Measurements from ENCODE around the gene PILRA.

- TF ChIP-seq ZNF264 (CRISPR knock-in tag; IDR thresholded peaks at IDR 0.05) (no peak), PAX8 (CRISPR knock-in tag; IDR thresholded peaks at IDR 0.05; ENCODE audit: borderline replicate concordance) (no peak), CEBPG (CRISPR knock-in tag; IDR thresholded peaks at IDR 0.05) (no peak), POLR2G (IDR thresholded peaks at IDR 0.05; ENCODE audit: low read depth, low read length) (no peak), POLR2A (IDR thresholded peaks at IDR 0.05; ENCODE audit: insufficient read depth in 1 of 2, low read depth in 2 of 2, low read length in 2 of 2) (no peak), EZH2 (conservative IDR thresholded peaks at IDR 0.05; ENCODE audit: low read depth, low read length) (no peak), SMAD3 (CRISPR knock-in tag; IDR thresholded peaks at IDR 0.05) (no peak), RBAK (CRISPR knock-in tag; IDR thresholded peaks at IDR 0.05) (no peak), CTCF (CRISPR knock-in tag; IDR thresholded peaks at IDR 0.05) (no peak), E2F2 (CRISPR knock-in tag; IDR thresholded peaks at IDR 0.05; ENCODE audit: borderline replicate concordance) (no peak), TCF7L2 (IDR thresholded peaks at IDR 0.05; ENCODE audit: low read depth, low read length) (no peak), ZNF75D (CRISPR knock-in tag; IDR thresholded peaks at IDR 0.05; ENCODE audit: borderline replicate concordance) (no peak), SMC3 (IDR thresholded peaks at IDR 0.05; ENCODE audit: low read length) (no peak)
These were observed 26.4 kb upstream of the PILRA start for GRCh38 chr7:100346921-100347320.

Data from HepG2 (cell line).